GM23338 (cell line): ENCODE results near the gene THRA. TPM values are rescaled to one million over a fixed set of nuclear protein-coding genes. Genes with fewer than 3 reads are reported as not detected.

ENCODE experiments used
- ATAC-seq: fragments of 200-7000 bp; cut with Tn5 transposase; 3 replicates; pipeline ENCODE4 v1.9.1; 2020
- DNase-seq: peaks from one replicate; pipeline ENCODE4 v3.0.0-alpha.2; 2015; ENCODE audit warnings: low spot score
- H2AFZ ChIP-seq: fragments of 200-600 bp; sonication (generic); 2 replicates; pipeline ENCODE4 v1.8.0; 2016; ENCODE audit warnings: antibody characterized with exemption, mild to moderate bottlenecking, moderate library complexity
- H3F3A ChIP-seq: fragments of 200-600 bp; sonication (generic); replicated peaks from 2 replicates; pipeline ENCODE4 v1.8.0; 2017; ENCODE audit warnings: antibody characterized with exemption, mixed run types, low read depth
- H3K27ac ChIP-seq: fragments of 200-600 bp; sonication (generic); 2 replicates; pipeline ENCODE4 v1.6.1; 2016; ENCODE audit warnings: low read depth
- H3K27me3 ChIP-seq: fragments of 200-600 bp; sonication (generic); 2 replicates; pipeline ENCODE4 v1.8.0; 2016; ENCODE audit warnings: mild to moderate bottlenecking, mixed run types, moderate library complexity; ENCODE audit not compliant: insufficient read depth
- H3K36me3 ChIP-seq: fragments of 200-600 bp; sonication (generic); 2 replicates; pipeline ENCODE4 v1.8.0; 2016; ENCODE audit warnings: mild to moderate bottlenecking; ENCODE audit not compliant: insufficient read depth
- H3K4me1 ChIP-seq: fragments of 200-600 bp; sonication (generic); 2 replicates; pipeline ENCODE4 v1.8.0; 2016; ENCODE audit warnings: mild to moderate bottlenecking, moderate library complexity; ENCODE audit not compliant: insufficient read depth
- H3K4me2 ChIP-seq: fragments of 200-600 bp; sonication (generic); 2 replicates; pipeline ENCODE4 v1.7.1; 2017; ENCODE audit warnings: mixed run types
- H3K4me3 ChIP-seq: fragments of 200-600 bp; sonication (generic); 2 replicates; pipeline ENCODE4 v1.6.1; 2016; ENCODE audit warnings: mixed run types
- H3K79me2 ChIP-seq: fragments of 200-600 bp; sonication (generic); replicated peaks from 2 replicates; pipeline ENCODE4 v1.8.0; 2017; ENCODE audit warnings: mild to moderate bottlenecking; ENCODE audit not compliant: insufficient read depth
- H3K9me2 ChIP-seq: fragments of 200-600 bp; sonication (generic); 2 replicates; pipeline ENCODE4 v1.8.0; 2017; ENCODE audit not compliant: insufficient read depth
- H4K20me1 ChIP-seq: fragments of 200-600 bp; sonication (generic); replicated peaks from 2 replicates; pipeline ENCODE4 v1.8.0; 2017; ENCODE audit warnings: mild to moderate bottlenecking; ENCODE audit not compliant: insufficient read depth
- H3K27ac Mint-ChIP-seq: 2 replicates; pipeline ENCODE4 v1.8.0; 2020; ENCODE audit warnings: inconsistent platforms, mild to moderate bottlenecking, moderate library complexity, mixed read lengths
- H3K27me3 Mint-ChIP-seq: 3 replicates; pipeline ENCODE4 v1.8.0; 2022; ENCODE audit warnings: low read depth, mild to moderate bottlenecking, moderate library complexity, mixed read lengths, inconsistent platforms; ENCODE audit not compliant: insufficient read depth, poor library complexity
- H3K36me3 Mint-ChIP-seq: 3 replicates; pipeline ENCODE4 v1.8.0; 2021; ENCODE audit warnings: low read depth, mild to moderate bottlenecking, inconsistent platforms, moderate library complexity, mixed read lengths
- H3K4me1 Mint-ChIP-seq: 3 replicates; pipeline ENCODE4 v1.8.0; 2020; ENCODE audit warnings: mild to moderate bottlenecking, inconsistent platforms, mixed read lengths
- H3K4me3 Mint-ChIP-seq: 3 replicates; pipeline ENCODE4 v1.8.0; 2021; ENCODE audit warnings: moderate library complexity, mild to moderate bottlenecking, inconsistent platforms, mixed read lengths
- H3K9me3 Mint-ChIP-seq: 3 replicates; pipeline ENCODE4 v1.8.0; 2020; ENCODE audit warnings: moderate library complexity, mild to moderate bottlenecking, inconsistent platforms, mixed read lengths
- EZH2 ChIP-seq: fragments of 200-600 bp; sonication (generic); IDR thresholded peaks from one replicate; pipeline ENCODE4 v1.8.0; 2017; ENCODE audit warnings: antibody characterized with exemption, mild to moderate bottlenecking, low read depth; ENCODE audit not compliant: unreplicated experiment
- POLR2AphosphoS5 ChIP-seq: IDR thresholded peaks from 2 replicates; pipeline ENCODE4 v1.6.1; 2016; ENCODE audit warnings: antibody characterized with exemption, low read depth
- ZNF331 ChIP-seq: fragments of 250-450 bp; sonication (Bioruptor Pico); IDR thresholded peaks from 2 replicates; pipeline ENCODE4 v1.5.0; 2020; ENCODE audit warnings: low read depth, mild to moderate bottlenecking, moderate library complexity
- polyA plus RNA-seq: library from polyadenylated mRNA; unstranded; fragments of >200 nt; fragmentation: Nextera tagmentation; extraction: Ambion mirVana; gene quantifications from 2 replicates; pipeline ENCODE4 v1.2.1, GENCODE V29; 2016
- total RNA-seq: library from RNA; depleted of rRNA; stranded (reverse); fragments of >200 nt; shearing (Covaris generic); gene quantifications from 2 replicates; pipeline ENCODE4 v1.2.3, GENCODE V29; 2014
- TF ChIP-seq, protein P1 (sequence below), 2 experiments: fragments of 200-600 bp in 1 of 2; sonication (generic) in 1 of 2; conservative IDR thresholded peaks; 2 replicates each; pipeline versions ENCODE4 v1.5.1 to v1.6.1; 2016 to 2017; ENCODE audit warnings: antibody characterized with exemption in 2 of 2, low read depth in 2 of 2, mild to moderate bottlenecking in 2 of 2, moderate library complexity in 1 of 2
- TF ChIP-seq, protein P2 (sequence below): fragments of 250-450 bp; sonication (Bioruptor Pico); IDR thresholded peaks from 2 replicates; pipeline ENCODE4 v1.5.0; 2020; ENCODE audit warnings: mild to moderate bottlenecking, moderate library complexity

The THRA gene
- total and polyA plus RNA-seq, 2 experiments from 2014 or later, result 3.4 to 10.5 TPM

DNA sequence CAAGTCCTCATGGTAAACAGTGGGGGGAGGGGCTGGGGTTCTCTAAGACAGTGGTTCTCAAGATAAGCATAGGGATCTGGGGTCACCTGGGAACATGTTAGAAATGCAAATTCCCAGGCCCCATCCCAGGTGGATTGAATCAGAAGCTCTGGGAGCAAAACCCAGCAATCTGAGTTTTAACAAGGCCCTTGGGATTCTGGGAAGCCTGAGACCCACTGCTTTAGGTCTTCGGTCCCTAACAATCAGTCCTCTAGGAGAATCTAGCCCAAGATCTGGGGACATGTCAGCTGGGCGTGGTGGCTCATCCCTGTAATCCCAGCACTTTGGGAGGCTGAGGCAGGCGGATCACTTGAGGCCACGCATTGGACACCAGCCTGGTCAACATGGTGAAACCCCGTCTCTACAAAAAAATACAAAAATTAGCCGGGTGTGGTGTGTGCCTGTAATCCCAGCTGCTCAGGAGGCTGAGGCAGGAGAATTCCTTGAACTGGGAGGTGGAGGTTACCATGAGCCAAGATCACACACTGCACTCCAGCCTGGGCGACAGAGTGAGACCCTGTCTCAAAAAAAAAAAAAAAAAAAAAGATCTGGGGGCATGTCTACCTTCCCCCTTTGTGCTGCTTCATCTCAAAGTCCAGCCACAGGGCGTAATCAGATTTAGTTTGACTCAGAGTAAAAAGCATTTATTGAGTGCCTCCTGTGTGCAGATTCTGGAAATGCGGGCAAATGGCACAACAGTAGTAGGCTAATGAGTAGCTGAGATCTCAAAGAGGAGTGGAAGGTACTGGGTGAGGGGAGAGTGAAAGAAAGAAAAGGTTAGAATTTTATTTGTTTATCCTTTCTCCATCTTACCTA, 46.4 kb downstream of the THRA start:
- peaks cover 40% of the 10 kb centered on the region for H3K27me3 Mint-ChIP-seq
- peaks cover 87% of the 10 kb centered on the region for H3K4me1 Mint-ChIP-seq
- no peaks in the 10 kb centered on the region for H3K79me2 ChIP-seq
- H3K4me1 ChIP-seq, result peaks cover 76% of the 10 kb centered on the region
- H3K4me3 Mint-ChIP-seq, result no peak overlapping the region; the same call in 2 of the 3 replicates
- H3K27ac Mint-ChIP-seq, result peak overlapping the region; percentile 68; the same call in 1 of the 2 replicates
- H3K36me3 ChIP-seq, result no peaks in the 10 kb centered on the region
- ATAC-seq, result no peak
- no peaks in the 10 kb centered on the region for H4K20me1 ChIP-seq
- peaks cover 33% of the 10 kb centered on the region for H3K27me3 ChIP-seq
- H3K4me2 ChIP-seq, result peak overlapping the region; percentile 55; the same call in 1 of the 2 replicates
- H3K9me3 Mint-ChIP-seq, result no peaks in the 10 kb centered on the region
- no peak overlapping the region for H2AFZ ChIP-seq
- DNase-seq, result no peak
- H3K4me3 ChIP-seq, result no peak overlapping the region
- peak overlapping the region; percentile 51; the same call in 1 of the 2 replicates for H3K27ac ChIP-seq
- H3F3A ChIP-seq, result peaks cover 6% of the 10 kb centered on the region; the same call in 1 of the 2 replicates
- no peak for TF ChIP-seq EZH2
- TF ChIP-seq, protein P1, sequence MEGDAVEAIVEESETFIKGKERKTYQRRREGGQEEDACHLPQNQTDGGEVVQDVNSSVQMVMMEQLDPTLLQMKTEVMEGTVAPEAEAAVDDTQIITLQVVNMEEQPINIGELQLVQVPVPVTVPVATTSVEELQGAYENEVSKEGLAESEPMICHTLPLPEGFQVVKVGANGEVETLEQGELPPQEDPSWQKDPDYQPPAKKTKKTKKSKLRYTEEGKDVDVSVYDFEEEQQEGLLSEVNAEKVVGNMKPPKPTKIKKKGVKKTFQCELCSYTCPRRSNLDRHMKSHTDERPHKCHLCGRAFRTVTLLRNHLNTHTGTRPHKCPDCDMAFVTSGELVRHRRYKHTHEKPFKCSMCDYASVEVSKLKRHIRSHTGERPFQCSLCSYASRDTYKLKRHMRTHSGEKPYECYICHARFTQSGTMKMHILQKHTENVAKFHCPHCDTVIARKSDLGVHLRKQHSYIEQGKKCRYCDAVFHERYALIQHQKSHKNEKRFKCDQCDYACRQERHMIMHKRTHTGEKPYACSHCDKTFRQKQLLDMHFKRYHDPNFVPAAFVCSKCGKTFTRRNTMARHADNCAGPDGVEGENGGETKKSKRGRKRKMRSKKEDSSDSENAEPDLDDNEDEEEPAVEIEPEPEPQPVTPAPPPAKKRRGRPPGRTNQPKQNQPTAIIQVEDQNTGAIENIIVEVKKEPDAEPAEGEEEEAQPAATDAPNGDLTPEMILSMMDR (conservative IDR thresholded peaks at IDR 0.05; ENCODE audit: low read depth in 2 of 2), result peak; percentile 34 to 44; a peak in 3 of 4 replicates
- H3K9me2 ChIP-seq, result peaks cover 7% of the 10 kb centered on the region; the same call in 1 of the 2 replicates
- H3K36me3 Mint-ChIP-seq, result no peaks in the 10 kb centered on the region

DNA sequence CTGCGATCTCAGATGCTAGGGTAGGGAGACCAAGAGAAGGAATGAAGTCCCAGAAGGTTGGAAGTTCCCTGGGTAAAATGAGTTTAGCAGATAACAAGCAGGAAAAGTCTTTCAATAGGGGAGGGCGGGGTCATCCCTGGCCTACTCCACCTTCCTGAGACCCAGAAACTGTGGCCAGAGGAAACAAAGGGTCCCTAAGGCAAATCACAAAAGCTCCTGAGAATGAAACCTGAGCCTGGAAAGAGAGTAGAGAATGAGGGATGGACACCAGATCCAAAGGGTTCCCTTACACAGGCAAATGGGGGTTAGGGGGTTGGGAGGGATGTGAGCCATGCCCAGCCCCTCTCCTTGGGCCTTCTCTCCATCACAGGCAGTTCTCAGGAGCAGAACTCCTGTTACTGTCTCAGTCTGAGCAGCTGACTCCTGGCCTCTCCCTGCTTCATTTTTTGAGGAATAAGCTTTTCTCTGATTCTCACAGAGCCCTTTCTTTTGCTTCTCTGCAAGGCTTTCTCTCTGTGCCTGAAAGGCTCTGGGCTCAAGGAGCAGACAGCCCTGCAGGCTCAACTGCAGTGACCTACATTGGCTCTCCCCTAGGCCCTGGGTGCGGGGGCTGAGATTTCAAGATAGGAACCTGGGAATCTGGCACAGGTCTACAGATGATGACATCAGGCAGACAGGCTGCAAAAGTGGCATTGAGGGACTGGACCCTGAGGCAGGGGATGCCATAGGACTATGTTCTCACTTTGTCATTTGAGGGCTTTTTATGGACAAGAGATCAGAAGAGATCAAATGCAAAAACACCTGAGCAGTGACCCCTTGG, 47.5 kb downstream of the THRA start:
- Mint-ChIP-seq H3K4me1 (peaks cover 85% of the 10 kb centered on the region), H3K36me3 (peaks cover 5% of the 10 kb centered on the region; the same call in 1 of the 3 replicates), H3K27ac (peak overlapping the region; percentile 83), H3K27me3 (peaks cover 40% of the 10 kb centered on the region), H3K9me3 (no peaks in the 10 kb centered on the region), H3K4me3 (peak overlapping the region; percentile 36; the same call in 2 of the 3 replicates)
- Histone ChIP-seq H2AFZ (no peak overlapping the region), H3K4me2 (peak overlapping the region; percentile 66), H3K36me3 (no peaks in the 10 kb centered on the region), H3K27me3 (peaks cover 30% of the 10 kb centered on the region), H3K4me3 (no peak overlapping the region), H3F3A (peaks cover 11% of the 10 kb centered on the region; the same call in 1 of the 2 replicates), H3K79me2 (no peaks in the 10 kb centered on the region), H3K9me2 (peaks cover 7% of the 10 kb centered on the region; the same call in 1 of the 2 replicates), H3K27ac (peak overlapping the region; percentile 80; the same call in 1 of the 2 replicates), H4K20me1 (no peaks in the 10 kb centered on the region), H3K4me1 (peaks cover 75% of the 10 kb centered on the region)
- TF ChIP-seq, protein P2, sequence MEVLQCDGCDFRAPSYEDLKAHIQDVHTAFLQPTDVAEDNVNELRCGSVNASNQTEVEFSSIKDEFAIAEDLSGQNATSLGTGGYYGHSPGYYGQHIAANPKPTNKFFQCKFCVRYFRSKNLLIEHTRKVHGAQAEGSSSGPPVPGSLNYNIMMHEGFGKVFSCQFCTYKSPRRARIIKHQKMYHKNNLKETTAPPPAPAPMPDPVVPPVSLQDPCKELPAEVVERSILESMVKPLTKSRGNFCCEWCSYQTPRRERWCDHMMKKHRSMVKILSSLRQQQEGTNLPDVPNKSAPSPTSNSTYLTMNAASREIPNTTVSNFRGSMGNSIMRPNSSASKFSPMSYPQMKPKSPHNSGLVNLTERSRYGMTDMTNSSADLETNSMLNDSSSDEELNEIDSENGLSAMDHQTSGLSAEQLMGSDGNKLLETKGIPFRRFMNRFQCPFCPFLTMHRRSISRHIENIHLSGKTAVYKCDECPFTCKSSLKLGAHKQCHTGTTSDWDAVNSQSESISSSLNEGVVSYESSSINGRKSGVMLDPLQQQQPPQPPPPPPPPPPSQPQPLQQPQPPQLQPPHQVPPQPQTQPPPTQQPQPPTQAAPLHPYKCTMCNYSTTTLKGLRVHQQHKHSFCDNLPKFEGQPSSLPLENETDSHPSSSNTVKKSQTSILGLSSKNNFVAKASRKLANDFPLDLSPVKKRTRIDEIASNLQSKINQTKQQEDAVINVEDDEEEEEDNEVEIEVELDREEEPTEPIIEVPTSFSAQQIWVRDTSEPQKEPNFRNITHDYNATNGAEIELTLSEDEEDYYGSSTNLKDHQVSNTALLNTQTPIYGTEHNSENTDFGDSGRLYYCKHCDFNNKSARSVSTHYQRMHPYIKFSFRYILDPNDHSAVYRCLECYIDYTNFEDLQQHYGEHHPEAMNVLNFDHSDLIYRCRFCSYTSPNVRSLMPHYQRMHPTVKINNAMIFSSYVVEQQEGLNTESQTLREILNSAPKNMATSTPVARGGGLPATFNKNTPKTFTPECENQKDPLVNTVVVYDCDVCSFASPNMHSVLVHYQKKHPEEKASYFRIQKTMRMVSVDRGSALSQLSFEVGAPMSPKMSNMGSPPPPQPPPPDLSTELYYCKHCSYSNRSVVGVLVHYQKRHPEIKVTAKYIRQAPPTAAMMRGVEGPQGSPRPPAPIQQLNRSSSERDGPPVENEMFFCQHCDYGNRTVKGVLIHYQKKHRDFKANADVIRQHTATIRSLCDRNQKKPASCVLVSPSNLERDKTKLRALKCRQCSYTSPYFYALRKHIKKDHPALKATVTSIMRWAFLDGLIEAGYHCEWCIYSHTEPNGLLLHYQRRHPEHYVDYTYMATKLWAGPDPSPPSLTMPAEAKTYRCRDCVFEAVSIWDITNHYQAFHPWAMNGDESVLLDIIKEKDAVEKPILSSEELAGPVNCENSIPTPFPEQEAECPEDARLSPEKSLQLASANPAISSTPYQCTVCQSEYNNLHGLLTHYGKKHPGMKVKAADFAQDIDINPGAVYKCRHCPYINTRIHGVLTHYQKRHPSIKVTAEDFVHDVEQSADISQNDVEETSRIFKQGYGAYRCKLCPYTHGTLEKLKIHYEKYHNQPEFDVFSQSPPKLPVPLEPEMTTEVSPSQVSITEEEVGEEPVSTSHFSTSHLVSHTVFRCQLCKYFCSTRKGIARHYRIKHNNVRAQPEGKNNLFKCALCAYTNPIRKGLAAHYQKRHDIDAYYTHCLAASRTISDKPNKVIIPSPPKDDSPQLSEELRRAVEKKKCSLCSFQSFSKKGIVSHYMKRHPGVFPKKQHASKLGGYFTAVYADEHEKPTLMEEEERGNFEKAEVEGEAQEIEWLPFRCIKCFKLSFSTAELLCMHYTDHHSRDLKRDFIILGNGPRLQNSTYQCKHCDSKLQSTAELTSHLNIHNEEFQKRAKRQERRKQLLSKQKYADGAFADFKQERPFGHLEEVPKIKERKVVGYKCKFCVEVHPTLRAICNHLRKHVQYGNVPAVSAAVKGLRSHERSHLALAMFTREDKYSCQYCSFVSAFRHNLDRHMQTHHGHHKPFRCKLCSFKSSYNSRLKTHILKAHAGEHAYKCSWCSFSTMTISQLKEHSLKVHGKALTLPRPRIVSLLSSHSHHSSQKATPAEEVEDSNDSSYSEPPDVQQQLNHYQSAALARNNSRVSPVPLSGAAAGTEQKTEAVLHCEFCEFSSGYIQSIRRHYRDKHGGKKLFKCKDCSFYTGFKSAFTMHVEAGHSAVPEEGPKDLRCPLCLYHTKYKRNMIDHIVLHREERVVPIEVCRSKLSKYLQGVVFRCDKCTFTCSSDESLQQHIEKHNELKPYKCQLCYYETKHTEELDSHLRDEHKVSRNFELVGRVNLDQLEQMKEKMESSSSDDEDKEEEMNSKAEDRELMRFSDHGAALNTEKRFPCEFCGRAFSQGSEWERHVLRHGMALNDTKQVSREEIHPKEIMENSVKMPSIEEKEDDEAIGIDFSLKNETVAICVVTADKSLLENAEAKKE, result peak; percentile 60
- TF ChIP-seq ZNF331 (CRISPR knock-in tag), result no peak
- TF ChIP-seq POLR2AphosphoS5, result 0 out of 2 replicates have a peak, but pooled peaks have one; percentile 19
- peak; percentile 35 for ATAC-seq
- peak; percentile 90 for DNase-seq
